RWPE1 (cell line): Measurements from ENCODE around the gene ARMH4.

ENCODE experiments used
- CTCF ChIA-PET: fragments of 350-600 bp; sonication (Branson Sonifier 250); formaldehyde crosslinking; extraction: SDS; loops from one replicate; lab custom pipeline; 2021; lab: Yijun Ruan, JAX
- POLR2A ChIA-PET: fragments of 400-600 bp; formaldehyde crosslinking; extraction: SDS; loops from one replicate; lab custom pipeline; 2020; ENCODE audit warnings: antibody characterized with exemption; ENCODE audit not compliant: low non-redundant PET; lab: Yijun Ruan, JAX
- DNase-seq: peaks from one replicate; pipeline ENCODE4 v3.0.0; 2012; ENCODE audit warnings: low spot score
- H3K27ac ChIP-seq: fragments of 450-650 bp; 2 replicates; pipeline ENCODE4 v1.5.1; 2017
- CTCF ChIP-seq: fragments of 450-650 bp; conservative IDR thresholded peaks from 2 replicates; pipeline ENCODE4 v1.5.1; 2017; ENCODE audit warnings: low read depth, mild to moderate bottlenecking

The ARMH4 gene

GRCh38 chr14:58149196-58149595 is 2.8 kb downstream of the ARMH4 start:
- no peak for TF ChIP-seq CTCF
- CTCF ChIA-PET, result no interaction called here
- POLR2A ChIA-PET, result no interaction called here
- no peak overlapping the region for H3K27ac ChIP-seq
- no peak for DNase-seq

DNA sequence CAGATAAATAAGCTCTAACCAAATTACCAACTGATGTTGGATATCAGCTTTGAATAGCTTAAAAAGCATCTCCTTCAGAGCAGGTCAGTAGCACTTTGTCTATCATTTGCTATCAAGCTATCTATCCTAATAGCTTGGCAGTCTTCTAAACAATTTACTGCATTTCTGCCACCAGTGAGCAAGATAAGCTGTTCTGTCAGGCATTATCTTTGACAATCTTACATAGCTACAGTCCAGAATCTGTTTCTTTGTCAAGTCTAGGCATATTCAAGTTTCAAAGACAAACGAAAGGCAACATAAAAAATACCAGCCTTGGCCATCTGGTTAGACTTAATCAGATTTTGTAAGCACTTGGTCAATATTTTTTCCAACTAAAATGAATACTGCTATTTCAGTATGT is 5.6 kb downstream of the ARMH4 start:
- no peak for DNase-seq
- TF ChIP-seq CTCF, result no peak
- no peak overlapping the region for H3K27ac ChIP-seq
- ChIA-PET CTCF (no interaction called here), POLR2A (no interaction called here)

GRCh38 chr14:58145936-58146335 is 6.1 kb downstream of the ARMH4 start:
- no peak for TF ChIP-seq CTCF
- H3K27ac ChIP-seq, result no peak overlapping the region
- ChIA-PET CTCF (no interaction called here), POLR2A (no interaction called here)
- DNase-seq, result no peak

DNA sequence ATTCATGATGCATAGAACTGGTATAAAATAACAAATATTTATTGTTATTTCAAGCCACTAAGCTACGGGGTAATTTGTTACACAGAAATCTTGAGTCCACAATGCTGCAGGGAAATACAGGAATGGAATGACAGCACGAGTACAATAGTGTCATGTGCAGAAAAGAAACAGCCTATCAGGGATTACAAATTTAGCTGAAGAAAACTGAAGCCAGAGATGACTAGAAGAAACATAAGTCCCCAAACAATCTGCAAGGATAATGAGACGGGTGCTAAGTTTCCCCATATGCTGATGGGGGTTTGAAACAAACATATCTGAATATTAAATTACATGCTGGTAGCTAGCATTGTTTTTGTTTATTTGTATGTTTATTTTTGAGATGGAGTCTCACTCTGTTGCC is 8.9 kb downstream of the ARMH4 start:
- no peak for DNase-seq
- no peak for TF ChIP-seq CTCF
- ChIA-PET POLR2A (no interaction called here), CTCF (interaction anchor here (0.7 to 1.0 kb wide), 2 partner anchors 78 to 218 kb away, joined by 3 read pairs; no protein-coding TSS in a partner anchor)
- H3K27ac ChIP-seq, result no peak overlapping the region

- DNase-seq, result no peak
- CTCF ChIA-PET, result no interaction called here
- TF ChIP-seq CTCF, result no peak
- POLR2A ChIA-PET, result no interaction called here
- H3K27ac ChIP-seq, result no peak overlapping the region
These were observed 10.1 kb downstream of the ARMH4 start for GRCh38 chr14:58141893-58142292.

GRCh38 chr14:58138714-58139482 is 13.1 kb downstream of the ARMH4 start:
- H3K27ac ChIP-seq, result no peak overlapping the region
- POLR2A ChIA-PET, result no interaction called here
- CTCF ChIA-PET, result no interaction called here
- no peak for TF ChIP-seq CTCF
- DNase-seq, result no peak
